HG02798 (cell line): ENCODE data around the gene TMOD1.
A peak's percentile ranks its signal among the peaks of the same experiment; 100 is the strongest.
"Not testable (repeated sequence)": the region's sequence is repeated elsewhere in the genome, so short reads cannot be mapped to it uniquely, and the experiment has no call there.

Experiments used
- ATAC-seq: cut with Tn5 transposase; IDR thresholded peaks from one replicate; pipeline ENCODE4 v1.9.1; 2021; ENCODE audit warnings: mild to moderate bottlenecking; ENCODE audit not compliant: unreplicated experiment, poor library complexity

TMOD1 gene

DNA sequence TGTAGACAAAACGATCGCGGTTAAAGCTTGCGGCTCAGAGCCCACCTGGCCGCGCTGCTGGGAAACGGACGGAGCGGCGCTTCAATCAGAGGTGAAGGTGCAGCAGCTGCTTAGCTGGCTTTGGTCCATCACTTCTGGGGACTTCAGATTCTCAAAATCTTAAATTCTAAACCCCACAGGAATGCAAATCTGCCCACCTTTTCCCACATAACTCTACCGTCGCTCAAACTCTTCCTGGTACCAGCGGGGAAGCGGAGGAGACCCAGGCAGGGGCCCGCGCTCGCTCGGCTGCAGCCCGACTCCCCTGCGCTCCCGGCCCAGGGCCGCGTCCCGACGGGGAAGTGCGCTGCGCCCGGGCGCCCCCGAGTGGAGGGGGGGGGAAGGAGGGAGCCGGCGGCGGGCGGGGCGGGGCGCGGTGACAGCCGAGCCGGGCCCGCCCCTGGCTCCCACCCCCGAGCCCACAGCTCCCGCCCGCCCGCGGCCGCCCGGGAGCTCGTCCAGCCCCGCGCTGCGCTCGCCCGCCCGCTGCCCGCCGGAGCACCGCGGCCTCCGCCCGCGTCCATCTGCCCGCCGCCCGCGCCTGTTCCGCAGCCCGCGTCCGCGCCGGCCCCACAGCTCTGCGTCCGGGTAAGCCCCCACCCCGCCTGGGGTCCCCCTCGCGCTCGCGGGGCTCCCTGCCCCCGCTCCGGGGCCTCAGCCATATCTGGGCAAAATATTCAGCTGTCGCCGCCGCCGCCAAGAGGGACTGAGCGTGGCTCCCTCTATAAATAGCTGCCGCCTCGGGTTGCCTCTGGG is at the start of gene TMOD1:
TSS of gene TMOD1 (plus strand) at position 490 of the 795 bp plus-strand sequence. CDS start 22,523 bp downstream, outside the sequence.
- ATAC-seq: peak; percentile 72

DNA sequence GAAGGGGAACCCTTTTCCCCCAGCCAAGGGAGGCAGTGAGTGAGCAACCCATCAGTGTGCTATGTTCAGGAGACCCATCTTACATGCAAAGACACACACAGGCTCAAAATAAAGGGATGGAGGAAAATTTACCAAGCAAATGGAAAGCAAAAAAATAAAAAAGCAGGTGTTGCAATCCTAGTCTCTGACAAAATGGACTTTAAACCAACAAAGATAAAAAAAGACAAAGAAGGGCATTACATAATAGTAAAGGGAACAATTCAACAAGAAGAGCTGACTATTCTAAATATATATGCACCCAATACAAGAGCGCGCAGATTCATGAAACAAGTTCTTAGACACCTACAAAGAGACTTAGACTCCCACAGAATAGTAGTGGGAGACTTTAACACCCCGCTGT is 47.9 kb upstream of the TMOD1 start:
- ATAC-seq: not testable (repeated sequence)

DNA sequence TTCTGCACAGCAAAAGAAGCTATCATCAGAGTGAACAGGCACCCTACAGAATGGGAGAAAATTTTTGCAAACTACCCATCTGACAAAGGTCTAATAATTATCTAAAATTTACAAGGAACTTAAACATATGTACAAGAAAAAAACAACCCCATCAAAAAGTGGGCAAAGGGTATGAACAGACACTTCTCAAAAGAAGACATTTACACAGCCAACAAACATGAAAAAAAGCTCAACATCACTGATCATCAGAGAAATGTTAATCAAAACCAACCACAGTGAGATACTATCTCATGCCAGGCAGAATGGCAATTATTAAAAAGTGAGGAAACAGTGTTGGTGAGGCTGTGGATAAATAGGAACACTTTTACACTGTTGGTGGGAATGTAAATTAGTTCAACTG is 44.6 kb upstream of the TMOD1 start:
- not testable (repeated sequence) for ATAC-seq

DNA sequence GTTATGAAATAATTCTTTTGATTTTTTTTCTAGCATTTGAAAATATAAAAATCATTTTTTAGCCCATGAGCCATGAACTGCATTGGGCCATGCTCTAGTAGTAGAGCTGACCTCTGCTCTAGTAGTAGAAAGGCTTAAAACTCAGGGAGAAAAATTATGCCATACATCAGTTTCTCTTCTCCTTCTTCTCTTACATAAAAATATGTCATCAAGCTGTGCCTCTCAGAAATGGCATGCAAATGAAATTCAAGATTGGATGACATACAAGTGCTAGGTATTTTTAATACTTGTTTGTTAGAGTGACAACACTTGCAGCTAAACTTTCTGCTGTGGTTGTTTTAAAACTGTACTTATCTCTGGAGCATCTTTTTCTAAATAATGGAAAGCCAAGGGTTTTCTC is 42.1 kb upstream of the TMOD1 start:
- ATAC-seq: no peak

DNA sequence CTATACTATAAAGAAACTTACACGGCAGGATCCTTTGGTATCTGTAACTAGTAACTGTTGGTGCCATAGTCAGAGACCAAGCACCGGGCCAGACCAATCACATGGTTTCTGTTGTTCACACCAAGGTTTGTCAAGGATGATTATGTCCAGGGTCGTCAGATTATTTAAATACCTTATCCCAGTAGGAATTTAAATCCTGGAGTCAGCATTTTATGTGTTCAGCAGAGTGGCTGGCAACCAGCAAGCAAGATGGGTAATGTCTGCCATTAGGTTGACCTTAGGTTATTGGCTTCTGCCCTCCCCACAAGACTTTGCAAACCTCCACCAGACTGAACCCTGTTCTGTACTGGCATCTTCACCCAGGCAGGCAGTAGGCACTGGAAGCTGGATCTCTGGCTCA is 39.3 kb upstream of the TMOD1 start:
- no peak for ATAC-seq

DNA sequence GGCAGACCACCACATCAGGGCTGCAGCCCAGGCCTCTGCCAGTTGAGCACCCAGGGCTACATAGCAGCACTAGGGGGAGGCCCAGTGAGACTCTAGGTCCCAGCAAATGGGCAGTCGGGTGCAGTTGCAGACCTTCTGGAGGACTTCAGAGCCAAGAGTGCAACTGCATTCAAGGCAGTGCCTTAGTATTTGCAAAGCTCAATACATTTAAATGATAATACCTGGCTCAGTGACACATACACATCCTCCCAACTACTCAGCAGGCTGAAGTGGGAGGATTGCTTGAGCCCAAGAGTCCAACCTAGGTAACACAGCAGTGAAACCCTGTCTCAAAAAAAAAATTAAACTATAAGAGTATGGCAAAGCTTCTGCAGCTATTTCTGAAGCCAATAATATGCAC is 38.6 kb upstream of the TMOD1 start:
- ATAC-seq: no peak

DNA sequence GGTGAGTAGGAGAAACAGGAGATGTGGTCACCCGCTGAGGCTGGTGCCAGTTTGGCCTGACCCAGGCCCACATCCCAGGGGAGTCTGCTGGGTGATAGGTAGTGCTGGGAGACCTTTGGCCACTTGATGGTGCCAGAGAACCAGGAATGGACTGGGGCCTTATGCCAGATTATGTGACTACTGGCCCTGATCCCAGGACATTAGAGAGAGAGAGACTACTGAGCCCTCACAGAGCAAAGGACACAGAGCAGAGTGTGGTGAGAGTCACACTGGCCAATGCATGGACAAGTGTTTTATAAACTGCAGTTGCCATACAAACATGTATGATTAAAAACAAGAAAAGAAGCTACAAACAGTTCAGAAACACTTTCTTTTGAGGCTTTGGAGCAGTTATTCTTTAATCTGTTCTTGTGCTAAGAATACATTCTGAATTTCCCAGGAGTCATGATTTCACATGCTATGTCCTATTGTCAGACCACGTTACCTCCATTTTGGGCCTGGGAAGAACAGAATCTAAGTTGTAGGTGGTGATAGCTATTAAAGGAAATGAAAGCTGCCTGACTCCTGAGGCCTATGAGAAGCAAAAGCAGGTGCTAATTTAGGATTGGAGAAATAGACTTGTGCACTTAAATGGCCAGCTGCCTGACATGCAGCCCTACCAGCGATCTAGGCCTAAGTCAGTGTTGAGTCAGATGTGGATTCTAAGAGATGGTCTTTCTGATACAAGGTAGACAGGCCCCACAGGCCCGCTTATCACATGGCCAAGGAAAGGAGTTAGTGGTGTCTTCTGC is 32.6 kb upstream of the TMOD1 start:
- peak; percentile 78 for ATAC-seq

DNA sequence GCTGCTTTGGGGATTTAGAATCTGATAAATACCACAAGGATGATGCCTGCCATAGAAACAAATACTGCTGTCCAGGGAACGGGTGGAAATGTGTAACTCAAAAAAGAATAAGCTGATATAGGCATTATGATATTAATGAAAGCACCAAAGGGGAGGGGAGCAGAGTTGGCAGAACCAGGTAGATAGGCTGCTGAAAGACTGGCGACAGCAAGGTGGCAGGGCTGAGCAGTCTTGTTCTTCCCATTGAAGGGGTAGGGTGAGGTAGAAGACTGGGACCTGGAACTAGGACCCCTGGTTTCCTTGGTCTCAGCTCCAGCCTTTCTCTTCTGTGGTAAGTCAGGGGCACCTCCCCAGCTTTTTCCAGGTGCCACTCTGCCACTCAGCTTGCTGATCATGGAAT is 31.4 kb upstream of the TMOD1 start:
- no peak for ATAC-seq

DNA sequence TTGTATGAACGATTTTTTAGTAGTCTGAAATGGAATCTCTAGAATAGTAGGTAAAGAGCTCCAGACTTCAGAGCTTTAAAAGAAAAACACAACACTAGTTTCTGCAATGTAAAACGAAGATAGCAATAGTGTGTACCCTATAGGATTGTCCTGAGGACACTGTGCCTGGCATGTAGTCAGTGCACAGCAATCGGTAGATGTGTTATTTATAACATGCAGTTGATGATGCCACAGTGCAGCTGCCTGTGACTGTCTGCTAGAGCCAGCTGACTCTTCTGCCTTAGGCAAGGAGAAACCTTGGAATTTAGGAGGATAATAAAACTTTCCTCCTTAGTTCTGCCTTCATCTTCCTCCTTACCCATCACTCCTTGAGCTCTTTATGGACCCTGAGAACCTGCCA is 27.7 kb upstream of the TMOD1 start:
- ATAC-seq: no peak

DNA sequence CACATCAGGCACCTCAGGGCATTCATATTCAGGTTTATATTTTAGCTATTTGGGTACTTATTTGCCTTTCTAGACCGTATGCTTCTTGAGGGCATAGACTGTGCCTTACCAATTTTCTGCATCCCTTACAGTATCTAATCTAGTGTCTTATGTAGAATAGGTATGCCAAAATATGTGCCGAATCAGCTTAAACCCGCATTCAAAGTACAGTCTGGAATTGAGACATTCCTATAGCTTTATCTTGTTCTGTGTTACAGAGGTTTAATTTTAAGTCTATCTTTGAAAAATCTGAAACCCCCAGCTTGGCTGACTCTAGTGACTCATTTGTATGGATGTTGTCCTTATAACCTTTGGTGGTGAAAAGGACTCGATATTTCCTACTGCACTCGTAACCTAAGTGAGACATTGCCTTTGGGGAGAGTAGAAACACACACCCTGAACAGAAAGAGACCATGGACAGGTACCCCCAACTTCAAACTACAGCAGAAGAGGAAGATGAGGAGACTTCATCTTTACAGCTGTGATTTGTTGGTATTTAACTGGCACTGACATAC is 27.0 kb upstream of the TMOD1 start:
- no peak for ATAC-seq

DNA sequence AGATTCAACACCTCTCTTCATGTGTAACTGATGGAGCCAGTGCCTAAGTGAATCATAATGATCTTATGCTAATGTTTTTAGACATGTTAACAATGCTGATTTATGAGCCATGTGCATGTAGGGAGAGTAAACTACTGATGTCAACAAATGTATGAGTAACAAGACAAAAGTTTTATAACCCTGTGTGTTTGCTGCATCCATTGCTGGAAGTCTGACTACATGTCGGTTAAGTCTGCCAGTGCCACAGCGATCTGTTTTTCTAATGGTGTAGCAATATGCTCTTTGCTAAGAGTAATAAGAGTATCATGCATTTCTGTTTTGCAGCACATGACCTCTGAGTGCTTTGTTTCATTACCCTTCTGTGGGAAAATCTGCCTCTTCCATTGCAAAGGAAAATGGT is 26.4 kb upstream of the TMOD1 start:
- ATAC-seq: no peak

DNA sequence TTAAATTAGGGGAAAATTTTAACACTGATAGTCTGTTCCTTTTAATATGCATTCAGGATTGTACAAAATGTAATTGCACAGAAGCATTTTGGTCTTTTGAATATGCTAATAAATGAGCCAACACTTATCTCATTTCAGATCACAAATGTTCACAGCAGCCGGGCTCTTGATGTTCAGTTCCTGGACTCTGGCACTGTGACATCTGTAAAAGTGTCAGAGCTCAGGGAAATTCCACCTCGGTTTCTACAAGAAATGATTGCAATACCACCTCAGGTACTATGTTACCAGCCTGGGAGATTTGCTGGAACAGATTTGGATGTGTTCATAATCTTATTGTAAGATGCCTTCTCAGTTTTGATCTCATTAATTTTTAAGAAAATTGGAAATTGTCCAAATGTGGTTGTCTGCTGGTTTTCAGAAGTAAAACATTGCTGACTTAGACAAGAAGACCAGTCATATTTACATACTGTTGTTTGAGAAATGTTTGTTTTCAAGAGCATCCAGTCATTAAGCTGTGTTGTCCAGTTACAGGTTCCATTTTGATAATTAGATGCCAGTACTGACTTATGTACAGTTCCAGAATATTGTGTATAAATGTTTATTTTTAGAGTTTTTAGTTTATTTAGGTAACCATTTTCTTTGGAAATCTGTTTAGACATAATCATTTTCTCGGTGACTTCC is 23.0 kb upstream of the TMOD1 start:
- no peak for ATAC-seq

DNA sequence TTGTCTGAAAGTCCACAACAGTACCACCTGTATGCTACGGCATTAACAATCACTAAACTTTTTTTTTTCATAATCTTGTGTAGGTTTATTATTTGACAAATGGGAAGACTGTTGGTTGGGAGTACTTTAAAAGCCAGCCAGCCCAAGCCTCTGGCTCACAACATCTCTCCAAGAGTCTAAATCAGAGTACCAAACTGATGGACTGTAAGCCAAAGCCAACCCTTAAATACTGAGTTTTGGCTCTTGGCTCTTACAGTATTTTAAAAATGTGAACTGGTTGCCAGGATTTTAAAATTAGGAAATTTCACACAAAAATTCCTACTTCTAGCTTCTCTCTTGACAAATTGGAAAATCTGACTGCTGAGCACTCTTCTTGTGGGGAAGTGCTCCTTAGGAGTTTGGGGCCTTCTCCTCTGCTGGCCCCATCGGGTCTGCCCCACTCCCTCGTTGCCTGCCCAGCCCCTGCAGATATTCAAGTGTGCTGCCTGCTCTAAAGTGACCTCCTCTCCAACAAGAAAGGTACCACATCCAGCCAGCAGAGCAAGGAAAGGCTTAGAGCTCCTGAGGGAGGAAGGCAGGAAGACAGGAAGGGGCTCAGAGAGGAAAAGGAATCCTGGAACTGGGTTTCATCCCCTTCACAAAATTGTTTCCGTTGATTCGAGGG is 21.8 kb upstream of the TMOD1 start:
- ATAC-seq: no peak

DNA sequence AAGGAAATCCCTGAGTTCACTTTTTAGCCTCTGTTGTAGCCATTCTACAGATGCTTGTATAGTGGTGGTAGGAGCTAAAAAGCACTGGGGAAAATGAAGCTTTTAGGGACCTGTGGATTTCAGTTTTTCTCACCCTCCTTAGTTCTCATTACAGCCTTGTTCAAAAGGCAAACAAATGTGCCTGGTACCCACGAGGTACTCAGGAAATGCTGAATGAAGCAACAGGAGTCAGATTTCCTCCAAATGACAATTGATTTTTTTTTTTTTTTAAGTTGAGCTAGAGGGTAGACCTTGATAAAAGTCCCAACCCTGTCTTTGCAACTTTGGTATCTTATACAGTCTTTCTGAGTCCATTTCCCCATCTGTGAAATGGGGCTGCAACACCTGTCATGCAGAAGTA is 21.3 kb upstream of the TMOD1 start:
- no peak for ATAC-seq

DNA sequence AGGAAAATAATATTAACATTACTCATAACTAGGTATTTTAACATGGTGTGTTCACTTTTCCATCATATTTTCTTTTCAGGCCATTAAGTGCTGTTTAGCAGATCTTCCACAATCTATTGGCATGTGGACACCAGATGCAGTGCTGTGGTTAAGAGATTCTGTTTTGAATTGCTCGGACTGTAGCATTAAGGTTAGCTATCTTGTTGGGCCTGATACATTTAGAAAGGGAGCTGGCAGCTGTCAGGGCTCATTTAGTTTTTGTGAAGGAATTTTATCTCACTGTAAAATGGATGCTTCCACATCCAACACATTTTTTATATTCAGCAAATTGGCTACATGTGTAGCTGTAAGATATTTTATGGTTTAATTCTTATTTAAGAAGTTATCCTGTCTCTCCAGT is 20.7 kb upstream of the TMOD1 start:
- no peak for ATAC-seq

DNA sequence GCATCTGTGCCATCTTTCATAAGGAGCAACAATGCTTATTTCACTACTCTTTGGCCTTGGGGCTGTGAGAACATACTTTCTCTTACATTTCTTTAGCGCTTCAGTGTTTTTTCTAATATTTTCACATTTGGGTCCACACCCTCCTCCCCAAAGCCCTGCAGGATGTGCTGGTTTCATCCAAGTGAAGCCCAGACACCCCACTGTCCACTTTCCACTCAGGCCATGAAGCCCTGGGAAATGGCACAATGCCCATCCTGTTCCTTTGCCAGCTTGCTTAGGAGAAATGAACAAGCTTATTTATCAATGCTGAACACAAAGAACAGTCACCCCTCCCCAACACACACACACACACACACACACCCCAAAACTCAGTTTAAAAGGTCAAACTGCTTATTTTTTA is 17.3 kb upstream of the TMOD1 start:
- ATAC-seq: no peak

DNA sequence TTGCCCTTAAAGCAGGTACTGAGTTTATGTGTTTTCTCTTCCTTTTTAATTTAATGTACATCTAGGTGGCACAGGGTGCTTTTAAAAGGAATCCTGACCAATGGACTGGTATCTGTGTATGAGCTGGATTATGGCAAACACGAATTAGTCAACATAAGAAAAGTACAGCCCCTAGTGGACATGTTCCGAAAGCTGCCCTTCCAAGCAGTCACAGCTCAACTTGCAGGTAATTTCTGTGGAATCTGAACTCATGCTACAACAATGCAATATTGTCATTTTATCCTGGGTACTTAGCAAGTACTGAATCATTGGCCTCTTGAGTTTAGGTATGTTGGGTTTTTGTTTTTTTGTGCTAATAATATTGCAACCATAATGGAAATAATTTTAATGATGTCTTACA is 14.4 kb upstream of the TMOD1 start:
- ATAC-seq: no peak

DNA sequence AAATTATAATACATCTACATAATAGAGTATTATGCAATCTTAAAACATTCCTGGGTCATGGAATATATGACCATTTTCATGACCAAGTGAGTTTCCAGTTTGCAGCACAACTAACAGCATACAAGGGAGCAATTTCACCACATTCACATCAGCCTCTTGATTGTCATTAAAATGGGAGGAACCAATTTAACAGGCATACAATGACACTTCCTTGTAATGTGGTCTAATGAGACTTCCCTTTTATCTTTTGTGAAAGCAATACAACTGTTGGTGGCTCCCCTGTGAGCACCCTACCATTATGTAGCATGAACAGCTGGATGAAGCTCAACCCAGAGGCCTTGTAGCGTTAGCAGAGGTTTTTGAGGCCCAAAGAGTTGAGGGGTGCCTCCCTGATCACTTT is 13.6 kb upstream of the TMOD1 start:
- ATAC-seq: no peak

DNA sequence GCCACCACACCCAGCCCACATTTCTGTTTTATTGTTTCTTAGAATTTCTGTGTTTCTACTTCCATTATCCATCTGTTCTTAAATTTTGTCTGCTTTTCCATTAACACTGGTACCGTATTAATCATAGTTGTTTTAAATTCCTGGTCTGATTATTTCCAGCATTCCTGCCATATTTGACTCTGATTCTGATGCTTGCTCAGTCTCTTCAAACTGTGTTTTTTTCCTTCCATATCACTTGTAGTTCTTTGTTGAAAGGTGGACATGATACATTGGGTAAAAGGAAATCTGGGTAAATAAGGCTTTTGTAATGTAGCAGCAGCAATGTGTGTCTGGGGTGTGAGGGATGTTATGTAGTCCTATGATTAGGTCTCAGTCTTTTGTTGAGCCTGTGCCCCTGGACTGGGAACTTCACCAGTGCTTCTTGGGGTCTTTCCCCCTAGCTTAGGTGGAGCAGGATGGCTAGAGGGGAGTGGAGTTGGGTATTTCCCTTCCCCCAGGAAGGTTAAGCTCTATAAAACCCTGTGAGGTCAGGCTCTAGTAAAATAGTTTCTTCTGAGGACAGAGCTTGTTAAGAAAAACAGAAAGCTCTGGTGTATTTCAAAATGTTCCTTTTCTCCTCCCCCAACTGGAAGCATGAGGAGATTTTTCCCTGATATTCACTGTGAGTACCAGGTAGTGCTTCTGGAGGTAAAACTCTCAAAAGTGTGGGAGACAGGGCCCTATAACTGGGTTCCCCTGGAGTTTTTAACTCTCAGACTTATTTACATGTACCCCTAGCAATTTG is 10.1 kb upstream of the TMOD1 start:
- no peak for ATAC-seq
